GM10266 (cell line): Measurements from ENCODE around the gene ZNF462.
"Not testable (repeated sequence)": the region's sequence is repeated elsewhere in the genome, so short reads cannot be mapped to it uniquely, and the experiment has no call there.

Experiments
- DNase-seq: peaks from one replicate; pipeline ENCODE4 v3.0.0; 2012; ENCODE audit errors: extremely low spot score
- CTCF ChIP-seq: IDR thresholded peaks from 2 replicates; pipeline ENCODE4 v1.5.1; 2012; ENCODE audit warnings: mild to moderate bottlenecking, low read depth; ENCODE audit not compliant: control insufficient read depth, insufficient read depth; ENCODE audit errors: missing control alignments

Gene ZNF462

GRCh38 chr9:106829666-106830408, 33.1 kb upstream of the ZNF462 start:
- TF ChIP-seq CTCF: no peak
- DNase-seq: no peak

DNA sequence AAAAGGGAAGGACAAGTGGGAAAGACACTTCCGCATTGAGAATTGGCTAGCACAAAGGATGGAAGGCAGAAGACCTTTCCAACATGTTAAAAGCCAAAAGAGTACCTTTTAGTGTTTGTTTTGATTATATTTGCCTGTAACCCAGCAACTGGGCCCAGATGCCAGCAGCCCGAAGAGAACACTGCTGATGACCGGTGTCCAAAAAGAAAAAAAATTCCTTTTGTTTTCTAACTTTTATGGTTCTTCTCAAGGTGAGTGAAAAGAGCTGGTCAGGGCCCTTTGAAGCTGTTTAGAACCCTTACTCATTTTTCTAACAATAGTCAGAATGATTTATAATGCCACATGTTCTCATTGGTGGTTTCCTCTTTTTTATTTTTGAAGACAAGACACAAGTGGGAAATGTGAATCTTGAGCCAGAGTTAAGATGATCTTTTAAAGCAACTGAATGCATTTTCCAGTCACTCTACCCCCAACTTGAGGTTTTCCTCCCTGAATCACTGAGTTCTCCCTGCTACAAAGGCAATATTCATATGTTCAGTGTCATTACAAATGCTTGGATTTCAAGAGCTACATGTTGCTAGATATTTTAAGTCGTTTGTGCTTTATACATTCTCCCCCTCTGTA, 32.3 kb upstream of the ZNF462 start:
- no peak for TF ChIP-seq CTCF
- DNase-seq: no peak

DNA sequence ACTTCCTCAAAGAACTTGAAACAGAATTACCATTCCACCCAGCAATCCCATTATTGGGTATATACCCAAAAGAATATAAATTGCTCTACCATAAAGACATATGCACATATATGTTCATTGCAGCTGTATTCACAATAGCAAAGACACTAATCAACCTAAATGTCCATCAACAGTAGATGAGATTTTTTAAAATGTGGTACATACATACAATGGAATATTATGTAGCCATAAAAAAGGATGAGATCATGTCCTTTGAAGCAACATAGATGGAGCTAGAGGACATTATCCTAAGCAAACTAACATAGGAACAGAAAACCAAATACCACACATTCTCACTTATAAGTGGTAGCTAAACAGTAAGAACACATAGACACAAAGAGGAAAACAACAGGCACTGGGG, 28.1 kb upstream of the ZNF462 start:
- no peak for DNase-seq
- TF ChIP-seq CTCF: no peak

DNA sequence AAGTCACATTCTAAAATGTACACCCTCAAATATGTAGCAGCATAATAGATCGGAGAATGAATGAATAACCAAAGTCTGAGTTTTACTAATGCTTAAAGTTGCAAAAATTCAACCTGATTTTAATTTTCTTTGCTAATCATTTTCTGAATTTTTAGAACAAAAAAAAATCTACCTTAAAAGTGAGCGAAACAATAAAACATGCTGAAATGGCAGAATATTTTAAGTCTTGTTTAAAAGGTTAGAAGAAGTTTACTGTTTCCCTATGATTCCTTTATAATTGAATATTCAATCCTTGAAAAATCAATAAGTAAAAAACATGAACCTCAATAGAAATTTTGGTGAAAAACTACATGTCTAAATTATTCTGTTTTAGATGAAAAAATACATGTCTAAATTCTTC, 27.1 kb upstream of the ZNF462 start:
- TF ChIP-seq CTCF: no peak
- no peak for DNase-seq

GRCh38 chr9:106843371-106843770, 19.6 kb upstream of the ZNF462 start:
- no peak for TF ChIP-seq CTCF

GRCh38 chr9:106846307-106846706, 16.7 kb upstream of the ZNF462 start:
- no peak for TF ChIP-seq CTCF
- no peak for DNase-seq

More at GRCh38 chr9:106843371-106843770, 19.6 kb upstream of the ZNF462 start:
- no peak for DNase-seq

DNA sequence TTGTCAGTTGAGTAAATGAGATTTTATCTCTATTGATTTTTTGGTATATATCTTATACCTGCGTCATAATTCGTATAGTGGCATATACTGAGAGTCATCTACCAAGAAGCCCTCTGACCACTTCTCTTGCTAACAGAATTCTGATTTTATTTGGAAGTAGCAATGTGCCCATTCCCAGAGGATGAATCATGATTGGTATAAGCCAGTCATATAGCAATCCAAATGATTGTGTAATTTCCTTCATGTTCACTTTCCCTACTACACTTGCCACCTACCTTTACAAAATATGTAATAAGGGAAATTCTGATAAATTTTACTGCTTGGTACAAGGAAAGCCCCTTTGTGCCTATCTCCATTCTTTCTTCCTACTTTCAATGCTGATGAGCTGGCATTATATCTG, 16.1 kb upstream of the ZNF462 start:
- no peak for DNase-seq
- no peak for TF ChIP-seq CTCF

- DNase-seq: not testable (repeated sequence)
Measured at GRCh38 chr9:106851640-106852039, 11.3 kb upstream of the ZNF462 start.
